GF-D8 (cell line): ENCODE results near the gene ZNF215.
"Not testable (repeated sequence)": the region's sequence is repeated elsewhere in the genome, so short reads cannot be mapped to it uniquely, and the experiment has no call there.

Experiments used
- DNase-seq: peaks from one replicate; lab custom pipeline; 2025; lab: John Stamatoyannopoulos, UW

Gene ZNF215

DNA sequence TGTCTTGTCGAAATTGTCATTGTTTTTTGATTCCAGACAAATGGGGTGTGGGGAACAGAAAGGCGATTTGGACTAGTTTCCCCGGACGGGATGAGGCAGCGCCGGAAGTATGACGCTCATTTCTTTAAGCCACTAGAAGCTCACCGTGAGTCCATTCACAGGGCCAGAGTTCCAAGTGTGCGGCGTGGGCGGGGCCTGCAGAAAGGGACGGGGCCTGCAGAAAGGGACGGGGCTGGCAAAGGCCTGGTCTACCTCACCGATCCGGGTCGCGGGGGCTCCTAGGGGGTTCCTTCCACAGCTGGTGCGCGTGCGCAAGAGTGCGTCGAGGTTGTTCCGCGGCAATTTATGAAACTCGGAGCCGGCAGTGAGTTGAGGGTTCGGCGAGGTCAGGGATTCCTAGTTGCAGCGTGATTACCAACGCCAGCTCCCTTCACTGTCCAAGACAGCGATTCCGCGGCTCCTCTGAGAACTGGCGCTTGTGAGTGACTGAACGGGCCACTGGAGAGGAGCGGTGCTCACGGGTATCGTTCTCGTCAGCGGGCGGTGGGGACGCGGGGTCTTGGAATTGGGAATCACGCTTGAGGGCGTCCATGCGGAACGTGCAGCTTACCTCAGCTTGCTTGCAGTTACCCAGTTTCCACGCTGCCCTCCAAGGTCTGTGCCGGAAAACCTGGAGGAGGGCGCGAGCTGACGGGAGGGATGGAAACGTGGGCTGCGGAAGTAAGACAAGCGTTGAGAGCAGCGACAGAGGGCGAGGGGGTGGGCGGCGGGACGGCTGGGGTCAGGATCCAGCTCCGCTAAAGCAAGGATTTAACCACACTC lies at the start of gene ZNF215:
ZNF215 (plus strand) TSS at position 219 of the 822 bp plus-strand sequence. CDS start 5,847 bp downstream, outside the sequence.
- DNase-seq, result no peak

DNA sequence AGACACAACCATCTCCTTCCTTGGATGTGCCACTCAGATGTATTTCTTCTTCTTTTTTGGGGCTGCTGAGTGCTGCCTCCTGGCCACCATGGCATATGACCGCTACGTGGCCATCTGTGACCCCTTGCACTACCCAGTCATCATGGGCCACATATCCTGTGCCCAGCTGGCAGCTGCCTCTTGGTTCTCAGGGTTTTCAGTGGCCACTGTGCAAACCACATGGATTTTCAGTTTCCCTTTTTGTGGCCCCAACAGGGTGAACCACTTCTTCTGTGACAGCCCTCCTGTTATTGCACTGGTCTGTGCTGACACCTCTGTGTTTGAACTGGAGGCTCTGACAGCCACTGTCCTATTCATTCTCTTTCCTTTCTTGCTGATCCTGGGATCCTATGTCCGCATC lies 49.3 kb upstream of the ZNF215 start:
- DNase-seq, result no peak

DNA sequence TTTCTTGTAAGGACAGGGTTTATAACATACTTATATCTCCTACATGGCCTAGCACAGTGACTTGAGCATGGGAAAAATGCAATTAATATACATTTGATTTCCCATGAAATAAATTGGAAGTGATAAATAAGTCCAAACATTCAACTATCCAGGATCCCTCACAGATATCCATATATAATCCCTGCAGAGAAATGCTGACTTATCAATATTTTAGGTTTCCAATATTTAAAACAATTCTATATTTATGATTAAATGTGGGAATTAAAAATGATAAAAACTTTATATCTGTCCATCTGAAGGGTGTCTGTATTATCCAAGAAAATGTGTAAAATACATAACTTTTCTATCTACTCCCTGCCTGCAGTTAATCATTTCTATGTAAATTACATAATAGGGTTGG lies 43.5 kb upstream of the ZNF215 start:
- DNase-seq, result no peak

DNA sequence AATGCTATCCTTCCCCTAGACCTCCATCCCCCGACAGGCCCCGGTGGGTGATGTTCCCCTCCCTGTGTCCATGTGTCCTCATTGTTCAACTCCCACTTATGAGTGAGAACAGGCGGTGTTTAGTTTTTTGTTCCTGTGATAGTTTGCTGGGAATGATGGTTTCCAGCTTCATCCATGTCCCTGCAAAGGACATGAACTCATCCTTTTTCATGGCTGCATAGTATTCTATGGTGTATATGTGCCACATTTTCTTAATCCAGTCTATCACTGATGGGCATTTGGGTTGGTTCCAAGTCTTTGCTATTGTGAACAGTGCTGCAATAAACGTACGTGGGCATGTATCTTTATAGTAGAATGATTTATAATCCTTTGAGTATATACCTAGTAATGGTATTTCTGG lies 38.5 kb upstream of the ZNF215 start:
- not testable (repeated sequence) for DNase-seq

DNA sequence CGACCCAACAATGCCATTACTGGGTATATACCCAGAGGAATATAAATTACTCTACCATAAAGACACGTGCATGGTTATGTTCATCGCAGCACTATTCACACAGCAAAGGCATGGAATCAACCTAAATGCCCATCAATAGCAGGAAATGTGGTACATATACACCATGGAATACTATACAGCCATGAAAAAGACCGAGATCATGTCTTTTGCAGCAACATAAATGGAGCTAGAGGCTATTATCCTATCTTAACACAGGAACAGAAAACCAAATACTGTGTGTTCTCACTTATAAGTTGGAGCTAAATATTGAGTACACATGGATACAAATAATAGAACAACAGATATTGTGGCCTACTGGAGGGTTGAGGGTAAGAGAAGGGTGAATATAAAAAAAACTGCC lies 37.4 kb upstream of the ZNF215 start:
- no peak for DNase-seq

DNA sequence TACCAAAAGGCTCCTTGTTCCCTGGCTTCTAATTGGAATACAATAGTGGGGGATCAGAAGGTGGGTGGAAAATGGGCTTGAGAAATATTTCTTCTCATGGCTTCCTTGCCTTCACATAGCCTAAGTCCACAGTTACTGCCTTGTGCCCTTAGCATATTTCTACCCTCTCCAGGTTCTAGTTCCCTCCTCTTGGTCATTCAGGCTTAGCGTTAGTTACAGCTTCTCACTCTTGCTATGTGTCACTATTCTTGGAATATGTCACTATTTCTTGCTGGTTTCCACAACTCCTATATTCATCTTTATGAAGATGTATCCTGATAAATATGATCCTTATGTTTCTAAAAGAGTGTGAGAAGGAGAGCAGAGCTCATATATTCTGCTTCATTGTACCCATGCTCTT lies 36.4 kb upstream of the ZNF215 start:
- no peak for DNase-seq

DNA sequence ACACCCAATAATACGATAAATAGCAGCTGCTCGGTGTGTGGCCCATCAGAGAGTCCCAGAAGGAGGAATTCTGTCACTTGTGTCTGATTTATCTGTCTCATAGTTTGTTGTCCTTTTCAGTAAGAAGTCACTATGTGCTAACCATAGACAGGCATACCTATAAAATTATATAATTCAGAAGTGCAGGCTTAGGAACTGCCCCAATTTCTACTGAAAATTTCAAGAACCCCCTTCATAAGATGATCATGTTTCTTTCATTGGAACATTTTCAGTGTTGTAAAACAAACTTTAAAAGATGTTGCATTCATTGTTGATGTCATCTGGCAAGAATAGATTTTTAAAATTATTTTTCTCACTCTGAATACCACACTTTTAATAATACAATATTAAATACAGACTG lies 33.8 kb upstream of the ZNF215 start, which contains the start of gene OR2D2:
OR2D2 (minus strand) TSS at position 101 of the 400 bp plus-strand sequence; CDS start at position 101, 0 bp downstream.
- DNase-seq, result no peak

DNA sequence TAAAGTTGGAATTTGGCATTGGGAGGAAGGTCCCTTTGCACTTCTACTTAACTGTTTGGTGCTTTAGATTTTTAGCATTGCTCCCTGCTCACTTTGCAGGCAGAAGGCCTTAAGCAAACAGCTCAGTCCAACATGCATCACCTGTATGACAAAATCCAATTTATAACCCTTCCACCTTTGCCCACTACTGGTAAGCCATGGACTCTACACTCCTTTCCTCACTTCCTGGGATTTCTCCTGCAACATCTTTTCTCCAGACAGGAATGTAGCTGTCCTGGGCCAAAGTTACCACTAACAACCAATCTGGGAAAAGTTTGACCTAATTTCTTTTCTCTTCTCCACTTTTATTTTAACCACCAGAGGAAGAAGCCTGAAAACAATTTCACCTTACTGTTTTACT lies 32.1 kb upstream of the ZNF215 start:
- no peak for DNase-seq

DNA sequence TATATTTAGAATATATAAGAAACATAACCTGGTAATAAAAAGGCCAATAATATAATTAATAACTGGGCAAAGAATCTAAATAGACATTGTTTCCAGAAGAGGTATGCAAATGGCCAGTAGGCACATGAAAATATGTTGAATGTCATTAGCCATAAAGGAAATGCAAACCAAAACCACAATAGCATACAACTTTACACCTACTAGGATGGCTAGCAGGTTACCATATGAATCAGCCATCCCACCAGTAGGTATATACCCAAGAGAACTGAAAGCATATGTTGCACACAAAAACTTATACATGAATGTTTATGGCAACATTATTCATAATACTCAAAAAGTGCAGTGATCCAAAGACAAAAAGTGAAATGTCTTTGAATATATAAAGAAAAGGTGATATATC lies 31.2 kb upstream of the ZNF215 start:
- no peak for DNase-seq

DNA sequence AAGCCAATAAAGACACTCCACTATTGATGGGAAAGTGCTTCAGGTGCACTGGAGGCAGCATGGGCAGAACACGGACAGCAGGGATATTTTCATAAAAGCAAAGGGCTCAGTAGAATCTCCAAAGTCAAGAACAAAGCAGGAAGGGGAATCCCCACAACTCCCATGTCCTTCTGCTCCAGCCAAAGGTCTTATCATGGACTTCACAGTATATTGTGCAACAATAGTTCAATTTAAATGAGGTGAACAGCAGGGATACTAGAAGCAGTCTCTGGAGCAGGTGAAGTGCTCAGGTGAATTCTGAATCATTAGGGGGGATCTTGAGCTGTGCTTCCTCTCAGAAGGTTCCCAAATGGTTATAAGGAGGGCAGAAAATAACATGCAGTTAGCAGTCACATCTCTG lies 27.3 kb upstream of the ZNF215 start:
- no peak for DNase-seq

DNA sequence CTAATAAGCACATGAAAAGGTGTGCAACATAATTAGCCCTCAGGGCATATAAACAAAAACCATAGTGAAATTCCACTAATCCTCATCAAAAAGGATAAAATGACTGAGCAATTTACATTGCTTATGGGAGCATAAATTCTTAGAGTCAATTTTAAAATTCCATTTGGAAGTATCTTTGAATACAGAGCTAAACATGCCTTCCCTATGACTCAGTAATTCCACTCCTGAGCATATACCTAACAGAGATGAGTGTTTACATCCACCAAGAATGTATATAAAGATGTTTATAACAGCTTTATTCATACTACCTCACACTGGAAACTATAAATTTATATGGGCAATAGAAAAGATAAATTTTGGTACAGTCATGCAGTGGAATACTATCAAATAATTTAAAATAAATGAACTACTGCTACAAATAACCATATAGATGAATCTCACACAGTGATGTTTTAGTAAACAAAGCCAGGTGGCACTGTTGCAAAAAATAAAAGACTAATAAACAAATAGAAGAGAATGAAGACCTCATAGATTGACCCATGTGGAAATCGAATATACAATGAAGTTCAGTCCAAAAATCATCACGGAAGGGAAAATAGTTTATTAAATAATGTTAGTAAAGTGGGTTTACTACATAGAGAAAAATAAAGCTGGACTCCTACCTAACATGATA lies 25.8 kb upstream of the ZNF215 start:
- DNase-seq, result no peak

DNA sequence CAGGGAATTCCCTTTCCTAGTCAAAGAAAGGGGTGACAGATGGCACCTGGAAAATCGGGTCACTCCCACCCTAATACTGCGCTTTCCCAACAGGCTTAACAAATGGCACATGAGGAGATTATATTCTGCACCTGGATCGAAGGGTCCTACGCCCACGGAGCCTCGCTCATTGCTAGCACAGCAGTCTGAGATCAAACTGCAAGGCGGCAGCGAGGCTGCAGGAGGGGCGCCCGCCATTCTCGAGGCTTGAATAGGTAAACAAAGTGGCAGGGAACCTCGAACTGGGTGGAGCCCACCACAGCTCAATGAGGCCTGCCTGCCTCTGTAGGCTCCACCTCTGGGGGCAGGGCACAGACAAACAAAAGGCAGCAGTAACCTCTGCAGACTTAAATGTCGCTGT lies 21.4 kb upstream of the ZNF215 start:
- DNase-seq, result not testable (repeated sequence)

DNA sequence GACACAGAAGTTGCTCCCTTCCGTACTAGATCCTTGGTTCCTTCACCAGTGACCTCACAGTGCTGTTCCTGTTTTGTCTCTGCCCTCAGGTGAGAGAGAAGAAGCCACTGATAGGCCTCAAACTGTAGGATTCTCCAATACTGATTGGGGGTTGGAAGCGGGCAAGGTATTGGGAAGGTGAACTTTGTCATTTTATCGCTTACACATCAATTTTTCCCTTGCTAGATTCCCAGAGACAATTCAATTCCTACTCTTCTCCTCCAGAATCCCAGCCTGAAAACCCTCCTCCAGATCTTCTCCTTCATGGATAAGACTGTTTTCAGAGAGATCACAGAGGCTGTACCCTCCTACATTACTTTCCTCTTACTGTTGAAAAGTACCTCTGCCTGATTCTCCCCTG lies 14.8 kb upstream of the ZNF215 start:
- no peak for DNase-seq

DNA sequence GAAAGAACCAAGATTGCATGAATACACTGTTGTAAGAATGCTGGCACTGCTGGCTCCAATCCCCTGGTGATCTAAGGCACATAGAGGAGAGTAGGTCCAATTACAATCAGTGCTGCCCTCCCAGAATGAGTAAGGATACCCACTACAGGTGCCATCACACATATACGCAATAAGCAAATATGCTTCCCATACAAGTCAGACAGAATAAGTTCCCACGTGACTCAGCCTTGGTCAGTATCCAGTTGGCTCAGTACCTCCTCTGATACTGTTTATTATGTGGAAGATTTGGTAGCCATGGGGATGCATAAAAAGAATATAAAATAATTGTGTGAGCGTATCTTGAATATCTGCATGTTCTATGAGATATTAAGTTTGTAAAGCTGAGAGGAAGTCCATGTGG lies 14.3 kb upstream of the ZNF215 start:
- no peak for DNase-seq

DNA sequence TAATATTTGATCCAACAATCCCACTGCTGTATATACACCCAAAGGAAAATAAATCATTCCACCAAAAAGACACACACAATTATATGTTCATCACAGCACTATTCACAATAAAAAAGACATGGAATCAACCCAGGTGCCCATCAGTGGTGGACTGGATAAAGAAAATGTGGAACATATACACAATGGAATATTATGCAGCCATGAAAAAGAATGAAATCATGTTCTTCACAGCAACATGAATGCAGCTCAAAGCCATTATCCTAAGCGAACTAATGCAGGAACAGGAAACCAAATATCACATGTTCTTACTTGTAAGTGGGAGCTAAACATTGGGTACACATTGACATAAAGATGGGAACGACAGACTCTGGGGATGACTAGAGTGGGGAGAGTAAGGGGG lies 6.5 kb upstream of the ZNF215 start:
- DNase-seq, result no peak

DNA sequence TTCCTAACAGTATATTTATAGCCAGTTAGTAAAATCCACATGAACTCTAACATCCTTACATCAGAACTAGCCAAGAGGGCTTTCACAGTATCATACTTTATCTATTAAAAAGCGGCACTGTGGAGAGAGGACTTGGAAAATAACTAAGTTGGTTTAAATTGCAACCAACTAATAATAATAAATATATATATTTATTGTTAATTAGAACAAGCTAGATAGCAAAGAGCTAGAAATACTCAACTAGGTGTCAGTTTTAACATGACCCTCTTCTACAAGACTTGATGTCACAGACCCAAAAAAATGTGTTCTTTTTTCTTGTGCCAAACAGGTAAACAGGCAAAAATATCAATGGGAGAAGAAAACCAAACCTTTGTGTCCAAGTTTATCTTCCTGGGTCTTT lies 5.5 kb upstream of the ZNF215 start, which contains the start of gene OR2D3:
OR2D3 (plus strand) TSS at position 301 of the 400 bp plus-strand sequence; CDS start at position 301, 0 bp downstream.
- no peak for DNase-seq

DNA sequence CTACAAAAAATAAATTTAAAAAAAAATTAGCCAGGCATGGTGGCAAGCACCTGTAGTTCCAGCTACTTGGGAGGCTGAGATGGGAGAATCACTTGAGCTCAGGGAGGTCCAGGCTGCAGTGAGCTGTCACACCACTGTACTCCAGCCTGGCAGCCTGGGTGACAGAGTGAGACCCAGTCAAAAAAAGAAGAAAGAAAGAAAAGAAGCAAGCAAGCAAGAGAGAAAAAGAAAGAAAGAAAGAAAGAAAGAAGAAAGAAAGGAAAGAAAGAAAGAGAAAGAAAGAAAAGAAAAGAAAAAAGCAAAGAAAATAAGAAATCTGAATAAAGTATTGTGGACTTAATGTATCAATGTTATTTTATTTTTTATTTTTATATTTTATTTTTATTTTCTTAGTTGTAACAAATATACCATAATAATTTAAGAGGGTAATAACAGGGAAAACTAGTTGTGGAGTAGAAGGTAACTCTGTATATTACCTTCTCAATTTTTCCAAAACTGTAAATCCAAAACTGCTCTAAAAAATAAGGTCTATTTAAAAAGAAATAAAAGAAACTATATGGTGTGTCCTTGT lies 1.1 kb upstream of the ZNF215 start:
- DNase-seq, result no peak

DNA sequence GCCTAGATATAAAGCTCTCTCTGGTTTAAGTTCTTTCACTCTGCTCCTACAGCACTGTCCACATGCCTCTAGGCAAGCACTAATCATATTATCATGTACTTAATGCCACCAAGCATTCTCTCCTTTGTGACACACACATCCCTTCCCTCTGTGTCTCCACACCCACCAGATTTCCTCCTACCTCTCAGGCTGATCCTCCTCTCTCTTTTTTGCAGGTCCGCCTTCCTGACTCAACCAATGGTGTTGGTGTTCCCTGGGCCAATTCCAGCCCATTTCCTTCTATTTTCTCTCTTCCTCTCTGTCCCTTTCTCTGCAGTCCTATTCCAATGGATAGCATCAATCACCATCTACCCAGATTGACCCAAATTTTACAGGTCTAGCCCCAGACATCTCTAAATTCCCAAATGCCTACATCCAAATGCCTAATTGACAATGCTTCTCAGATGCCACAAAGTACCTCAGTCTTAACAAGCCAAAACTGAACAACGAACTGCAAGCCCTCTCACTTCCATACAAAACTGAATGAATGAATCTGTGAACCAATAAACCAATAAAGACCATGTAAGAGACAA lies 504 bp upstream of the ZNF215 start:
- no peak for DNase-seq

DNA sequence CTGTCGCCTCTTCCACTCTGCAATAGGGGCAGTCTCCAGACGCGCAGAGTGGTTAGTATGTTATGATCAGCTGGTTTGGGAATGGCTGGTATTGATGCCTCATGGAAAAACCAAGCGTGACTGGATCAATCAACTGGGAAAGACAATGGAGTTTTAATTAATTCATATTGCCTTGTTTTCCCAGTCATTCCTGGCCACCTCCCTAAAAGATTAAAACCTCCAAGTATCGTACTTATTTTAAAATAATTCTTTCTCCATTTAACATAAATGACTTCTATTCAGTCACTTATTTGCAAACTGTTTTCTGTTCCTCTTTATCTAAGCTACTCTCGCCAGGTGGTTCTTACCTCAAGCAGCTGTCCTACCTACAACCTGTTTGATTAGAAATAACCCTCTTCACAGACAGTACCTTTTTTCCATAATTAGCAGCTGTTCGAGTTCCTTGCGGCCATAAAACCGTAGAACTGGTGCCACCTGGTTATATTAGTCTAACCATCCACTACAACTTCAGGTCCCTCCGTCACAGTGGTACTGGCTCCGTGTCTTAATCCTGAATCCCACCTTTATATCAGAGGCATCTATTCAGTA lies 898 bp downstream of the ZNF215 start:
- DNase-seq, result no peak

DNA sequence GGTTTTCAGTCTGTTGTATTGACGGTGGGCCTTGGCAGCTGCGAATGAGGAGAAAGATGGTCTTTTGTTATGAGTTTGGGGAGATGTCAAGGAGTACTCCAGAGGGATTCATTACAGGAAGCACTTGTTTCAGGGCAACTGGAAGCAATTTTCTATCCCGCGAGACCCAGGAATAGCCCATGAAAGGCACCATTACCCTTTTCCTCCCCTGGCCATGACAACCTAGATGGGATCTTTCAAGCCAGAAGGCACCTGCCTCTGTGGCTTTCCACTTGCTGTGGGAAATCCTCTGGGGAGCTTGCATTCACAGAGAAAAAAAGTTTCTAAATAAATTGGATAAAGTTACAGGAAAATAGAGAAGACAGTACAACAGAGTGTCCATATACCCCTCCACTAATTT lies 2.7 kb downstream of the ZNF215 start:
- DNase-seq, result no peak

DNA sequence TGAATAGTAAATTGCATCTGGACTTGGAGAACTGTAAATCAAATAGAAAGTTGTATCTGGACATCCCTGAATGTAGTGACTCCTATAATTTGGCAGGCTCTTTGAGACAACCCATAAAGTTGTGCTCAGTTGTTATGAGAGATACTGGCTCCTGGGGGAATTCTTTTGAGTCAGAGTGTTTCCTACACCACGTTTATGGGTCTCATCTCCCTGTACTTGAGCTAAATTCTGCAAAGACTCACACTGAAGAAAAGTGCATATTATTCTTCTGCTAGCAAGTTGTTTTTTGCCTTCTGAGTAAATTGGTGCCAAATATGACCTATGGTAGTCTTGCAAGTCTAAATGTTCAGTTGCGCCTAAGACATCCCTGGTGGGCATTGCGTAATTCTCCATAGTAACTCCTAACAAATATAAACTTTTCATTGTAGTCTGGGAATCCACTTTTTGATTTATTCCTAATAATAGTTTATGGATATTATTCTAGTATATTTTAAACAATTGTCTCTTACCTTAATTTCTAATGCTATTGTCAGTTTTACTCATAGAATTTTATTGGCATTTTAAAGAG lies 5.0 kb downstream of the ZNF215 start:
- no peak for DNase-seq

DNA sequence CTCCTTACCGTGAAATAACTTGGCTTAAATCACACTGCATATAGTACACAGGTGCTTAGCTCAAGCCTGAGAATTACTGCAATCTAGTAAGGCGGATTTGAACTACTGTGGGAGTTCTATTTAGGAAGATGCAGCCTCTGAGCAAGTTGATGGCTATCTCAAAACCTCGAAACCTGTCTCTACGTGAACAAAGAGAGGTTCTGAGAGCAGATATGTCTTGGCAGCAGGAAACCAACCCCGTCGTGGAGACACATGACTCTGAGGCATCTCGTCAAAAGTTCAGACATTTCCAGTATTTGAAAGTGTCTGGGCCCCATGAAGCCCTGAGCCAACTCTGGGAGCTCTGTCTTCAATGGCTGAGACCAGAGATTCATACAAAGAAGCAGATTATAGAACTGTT lies 5.9 kb downstream of the ZNF215 start:
- DNase-seq, result no peak
